Measurements from ENCODE around the gene FBXW4.

Gene FBXW4

DNA sequence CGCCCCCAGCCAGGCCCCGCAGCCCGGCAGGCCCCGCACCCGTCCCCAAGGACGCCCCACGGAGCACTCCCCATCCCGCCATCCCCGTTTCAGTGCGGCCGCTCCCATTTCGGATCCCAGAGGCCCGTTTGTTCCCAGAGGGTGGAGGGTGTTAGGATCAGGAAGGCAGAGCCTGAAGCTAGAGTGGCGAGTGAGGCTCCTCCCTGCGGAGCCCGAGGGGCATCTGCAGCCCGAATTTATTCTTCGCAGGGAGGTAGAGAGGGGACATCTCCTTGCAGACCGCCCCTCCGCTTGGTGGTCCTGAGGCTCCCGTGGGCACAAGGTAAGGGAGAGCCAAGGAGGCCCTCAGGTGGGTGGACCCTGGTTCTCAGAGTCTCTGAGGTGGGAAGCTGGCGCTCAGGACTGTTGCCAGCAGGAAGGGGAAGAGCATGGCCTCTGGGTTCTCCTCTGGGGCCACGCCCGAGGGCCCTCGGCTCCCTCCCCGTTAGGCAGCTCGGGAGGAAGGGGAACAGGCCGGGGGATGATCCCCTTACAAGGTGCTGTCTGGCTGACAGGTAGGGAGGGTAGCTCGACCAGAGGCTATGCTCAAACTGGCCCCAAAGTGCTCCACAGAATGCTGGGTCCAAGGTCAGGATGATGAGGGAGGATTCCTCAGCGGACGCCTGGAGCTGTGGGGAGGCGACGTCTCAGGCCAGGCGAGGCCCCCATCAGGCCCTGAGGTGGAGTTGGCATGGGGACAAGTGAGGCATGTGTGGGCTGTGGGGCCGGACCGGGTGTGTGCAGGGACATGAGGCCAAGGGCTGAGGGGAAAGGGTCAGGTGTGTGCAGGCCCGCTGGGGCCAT, 124.3 kb downstream of the FBXW4 start:
- Mint-ChIP-seq H3K36me3 (ENCODE audit: low read depth) (no peaks in the 10 kb centered on the region), H3K27me3 (peaks cover 48% of the 10 kb centered on the region), H3K4me3 (peak overlapping the region; percentile 74), H3K4me1 (ENCODE audit: low read depth) (peaks cover 22% of the 10 kb centered on the region), H3K27ac (no peak overlapping the region), H3K9me3 (no peaks in the 10 kb centered on the region)
- no peak for DNase-seq

GRCh38 chr10:101569622-101570427, 125.1 kb downstream of the FBXW4 start:
- DNase-seq, result peak; percentile 92
- Mint-ChIP-seq H3K27ac (no peak overlapping the region), H3K36me3 (ENCODE audit: low read depth) (no peaks in the 10 kb centered on the region), H3K9me3 (no peaks in the 10 kb centered on the region), H3K4me1 (ENCODE audit: low read depth) (peaks cover 22% of the 10 kb centered on the region), H3K27me3 (peaks cover 56% of the 10 kb centered on the region), H3K4me3 (peak overlapping the region; percentile 74)

DNA sequence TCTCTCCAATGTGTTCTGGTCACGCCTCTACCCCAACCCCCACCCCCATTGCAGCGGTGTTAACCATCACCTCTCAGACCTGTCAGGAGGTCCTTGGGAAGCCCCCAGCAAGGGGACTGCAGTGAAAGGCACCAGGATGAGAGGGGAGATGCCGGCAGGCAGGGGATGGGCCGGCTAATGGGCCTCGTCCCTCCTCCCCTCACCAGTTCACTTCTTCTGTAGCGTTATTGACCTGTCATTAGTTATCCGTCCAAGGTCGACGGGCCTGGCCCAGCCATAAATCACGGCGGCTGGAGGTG, 125.7 kb downstream of the FBXW4 start:
- Mint-ChIP-seq H3K9me3 (no peaks in the 10 kb centered on the region), H3K4me1 (ENCODE audit: low read depth) (peaks cover 22% of the 10 kb centered on the region), H3K36me3 (ENCODE audit: low read depth) (no peaks in the 10 kb centered on the region), H3K27me3 (peaks cover 59% of the 10 kb centered on the region), H3K4me3 (peak overlapping the region; percentile 74), H3K27ac (no peak overlapping the region)
- no peak for DNase-seq

DNA sequence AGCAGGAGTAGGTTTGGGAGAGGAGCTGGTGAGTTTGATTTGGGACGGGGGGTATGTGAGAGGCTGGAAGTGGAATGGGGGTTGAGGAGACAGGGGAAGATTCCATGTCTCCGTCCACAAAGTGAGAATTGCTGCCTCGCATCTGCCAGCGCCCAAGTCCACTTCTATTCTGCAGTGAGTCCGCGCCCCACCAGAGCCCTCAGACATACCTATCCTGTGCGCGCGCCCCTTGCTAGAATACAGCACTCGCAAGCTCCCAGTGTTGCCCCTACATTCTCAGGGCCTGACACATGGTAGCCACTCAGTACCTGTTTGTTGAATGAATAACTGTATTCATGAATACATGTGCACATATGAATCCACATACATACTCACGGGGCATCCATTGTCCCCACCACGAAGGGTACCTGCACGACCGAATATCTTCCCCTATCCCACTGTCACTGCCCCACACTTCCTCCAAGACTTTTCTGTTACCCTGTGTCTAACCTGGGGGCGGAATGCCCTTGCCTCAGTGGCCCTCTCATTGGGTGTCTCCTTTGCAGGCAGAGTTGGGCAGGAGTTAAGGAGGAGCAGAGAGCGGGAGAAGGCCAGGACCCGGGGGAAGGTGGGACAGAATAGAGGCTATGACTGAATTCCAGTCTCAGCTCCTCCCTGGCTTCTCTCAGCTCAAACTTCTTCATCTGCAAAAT, 126.8 kb downstream of the FBXW4 start:
- DNase-seq, result no peak
- Mint-ChIP-seq H3K27ac (no peak overlapping the region), H3K4me3 (no peak overlapping the region), H3K9me3 (no peaks in the 10 kb centered on the region), H3K36me3 (ENCODE audit: low read depth) (no peaks in the 10 kb centered on the region), H3K27me3 (peaks cover 69% of the 10 kb centered on the region), H3K4me1 (ENCODE audit: low read depth) (peaks cover 22% of the 10 kb centered on the region)

DNA sequence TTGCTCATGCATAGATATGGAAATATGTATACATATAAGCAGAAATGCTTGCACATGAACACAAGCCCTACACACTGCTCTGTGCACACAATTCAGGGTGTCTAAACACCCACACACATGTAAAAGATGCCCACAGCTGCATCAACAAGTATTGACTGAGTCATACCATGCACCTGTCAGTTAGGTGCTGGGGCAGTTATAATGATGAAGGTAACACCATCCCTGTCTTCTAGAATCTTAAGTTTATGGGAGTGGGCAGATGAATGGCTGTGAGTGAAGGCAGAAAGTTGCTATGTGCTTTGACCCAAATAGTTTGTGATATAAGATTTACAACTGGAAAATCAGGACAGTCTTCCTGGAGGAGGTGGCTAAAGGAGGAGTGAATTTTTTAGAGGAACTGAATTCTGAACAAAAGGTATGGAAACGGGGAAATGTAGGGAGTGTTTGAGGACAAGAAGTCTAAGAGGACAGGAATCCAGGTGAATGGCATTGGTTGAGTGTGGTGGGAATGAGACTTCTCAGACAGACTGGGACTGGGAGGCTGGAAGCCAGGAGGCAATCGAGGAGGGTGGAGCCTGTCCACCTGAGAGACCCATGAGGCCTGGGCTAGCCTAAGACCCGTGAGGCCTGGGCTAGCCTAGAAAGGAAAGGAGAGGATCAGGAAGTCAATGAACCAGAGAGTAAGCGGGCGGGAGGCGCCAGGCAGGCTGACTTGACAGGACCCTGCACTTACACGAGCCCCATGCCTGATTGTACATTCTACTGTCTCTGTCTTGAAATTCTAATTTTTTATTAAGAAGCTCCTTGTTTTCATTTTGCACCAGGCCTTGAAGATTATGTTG, 127.6 kb downstream of the FBXW4 start:
- peaks cover 22% of the 10 kb centered on the region for H3K4me1 Mint-ChIP-seq (ENCODE audit: low read depth)
- no peak for DNase-seq
- H3K27ac Mint-ChIP-seq, result no peak overlapping the region
- H3K9me3 Mint-ChIP-seq, result no peaks in the 10 kb centered on the region
- H3K36me3 Mint-ChIP-seq (ENCODE audit: low read depth), result no peaks in the 10 kb centered on the region
- H3K27me3 Mint-ChIP-seq, result peaks cover 73% of the 10 kb centered on the region
- no peak overlapping the region for H3K4me3 Mint-ChIP-seq

- H3K27me3 Mint-ChIP-seq, result peaks cover 73% of the 10 kb centered on the region
- no peak for DNase-seq
- H3K36me3 Mint-ChIP-seq (ENCODE audit: low read depth), result no peaks in the 10 kb centered on the region
- H3K4me3 Mint-ChIP-seq, result no peak overlapping the region
- H3K9me3 Mint-ChIP-seq, result no peaks in the 10 kb centered on the region
- H3K27ac Mint-ChIP-seq, result no peak overlapping the region
- peaks cover 22% of the 10 kb centered on the region for H3K4me1 Mint-ChIP-seq (ENCODE audit: low read depth)
Measured at GRCh38 chr10:101566333-101567164, 128.4 kb downstream of the FBXW4 start.

GRCh38 chr10:101565936-101566332, 129.0 kb downstream of the FBXW4 start:
- Mint-ChIP-seq H3K4me3 (no peak overlapping the region), H3K27me3 (peaks cover 71% of the 10 kb centered on the region), H3K9me3 (no peaks in the 10 kb centered on the region), H3K4me1 (ENCODE audit: low read depth) (peaks cover 20% of the 10 kb centered on the region), H3K36me3 (ENCODE audit: low read depth) (no peaks in the 10 kb centered on the region), H3K27ac (no peak overlapping the region)
- DNase-seq, result no peak

DNA sequence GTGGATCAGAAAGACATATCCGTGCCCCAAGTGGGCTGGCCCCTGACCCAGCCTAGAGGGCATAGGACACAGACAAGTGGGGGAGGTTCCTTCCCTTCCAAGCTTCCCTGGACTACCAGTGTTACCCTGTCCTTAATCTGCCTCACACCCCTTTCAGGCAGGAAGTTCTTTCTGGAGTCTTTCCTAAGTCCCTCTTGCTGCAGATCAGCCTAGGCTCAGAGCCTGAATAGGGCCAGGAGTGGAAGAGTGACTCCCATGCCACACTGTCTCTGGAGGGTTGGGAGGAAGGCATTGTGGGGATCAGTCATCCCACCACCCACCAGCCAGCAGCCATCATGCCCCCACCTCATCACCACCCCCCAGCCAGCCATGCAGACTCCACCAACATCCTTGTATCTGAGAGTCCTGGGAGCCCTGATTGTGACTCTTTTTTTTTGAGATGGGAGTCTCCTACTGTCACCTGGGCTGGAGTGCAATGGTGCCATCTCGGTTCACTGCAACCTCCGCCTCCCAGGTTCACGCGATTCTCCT, 129.5 kb downstream of the FBXW4 start:
- H3K27me3 Mint-ChIP-seq, result peaks cover 66% of the 10 kb centered on the region
- no peak overlapping the region for H3K4me3 Mint-ChIP-seq
- no peak overlapping the region for H3K27ac Mint-ChIP-seq
- DNase-seq, result no peak
- H3K4me1 Mint-ChIP-seq (ENCODE audit: low read depth), result peaks cover 16% of the 10 kb centered on the region
- no peaks in the 10 kb centered on the region for H3K36me3 Mint-ChIP-seq (ENCODE audit: low read depth)
- no peaks in the 10 kb centered on the region for H3K9me3 Mint-ChIP-seq

- Mint-ChIP-seq H3K27me3 (peaks cover 62% of the 10 kb centered on the region), H3K36me3 (ENCODE audit: low read depth) (no peaks in the 10 kb centered on the region), H3K9me3 (no peaks in the 10 kb centered on the region), H3K4me3 (no peak overlapping the region), H3K27ac (no peak overlapping the region), H3K4me1 (ENCODE audit: low read depth) (peaks cover 11% of the 10 kb centered on the region)
- no peak for DNase-seq
Measured at GRCh38 chr10:101564490-101564991, 130.4 kb downstream of the FBXW4 start.

- DNase-seq, result no peak
- Mint-ChIP-seq H3K27me3 (peaks cover 52% of the 10 kb centered on the region), H3K4me1 (ENCODE audit: low read depth) (peaks cover 16% of the 10 kb centered on the region), H3K9me3 (no peaks in the 10 kb centered on the region), H3K4me3 (no peak overlapping the region), H3K36me3 (ENCODE audit: low read depth) (no peaks in the 10 kb centered on the region), H3K27ac (no peak overlapping the region)
Measured at GRCh38 chr10:101563497-101564040, 131.4 kb downstream of the FBXW4 start.

GRCh38 chr10:101563007-101563406, 132.0 kb downstream of the FBXW4 start:
- H3K27ac Mint-ChIP-seq, result no peak overlapping the region
- H3K36me3 Mint-ChIP-seq (ENCODE audit: low read depth), result no peaks in the 10 kb centered on the region
- H3K9me3 Mint-ChIP-seq, result no peaks in the 10 kb centered on the region
- no peak for DNase-seq
- peaks cover 46% of the 10 kb centered on the region for H3K27me3 Mint-ChIP-seq
- peaks cover 22% of the 10 kb centered on the region for H3K4me1 Mint-ChIP-seq (ENCODE audit: low read depth)
- no peak overlapping the region for H3K4me3 Mint-ChIP-seq

DNA sequence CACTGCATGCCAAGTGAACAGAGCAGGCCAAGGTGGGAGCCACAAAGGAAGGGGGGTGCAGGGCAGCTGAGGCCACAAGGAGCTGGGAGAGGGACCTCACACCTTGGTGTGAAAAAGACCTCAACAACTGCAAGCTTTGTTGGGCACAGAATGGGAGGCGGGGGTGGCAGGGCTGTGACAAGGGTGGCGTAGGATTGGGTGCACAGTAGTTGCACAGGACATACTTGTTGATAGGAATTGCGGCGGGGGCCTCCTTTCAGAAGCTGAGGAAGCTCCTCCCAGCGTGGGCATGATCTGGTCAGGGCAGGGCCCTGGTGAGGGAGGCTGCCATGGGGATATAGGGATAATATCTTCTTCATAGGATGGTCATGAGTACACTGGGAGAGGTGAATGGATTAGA, 132.7 kb downstream of the FBXW4 start:
- H3K9me3 Mint-ChIP-seq, result no peaks in the 10 kb centered on the region
- no peak overlapping the region for H3K4me3 Mint-ChIP-seq
- no peaks in the 10 kb centered on the region for H3K36me3 Mint-ChIP-seq (ENCODE audit: low read depth)
- peaks cover 24% of the 10 kb centered on the region for H3K4me1 Mint-ChIP-seq (ENCODE audit: low read depth)
- peaks cover 39% of the 10 kb centered on the region for H3K27me3 Mint-ChIP-seq
- H3K27ac Mint-ChIP-seq, result no peak overlapping the region
- no peak for DNase-seq

All from activated T-cell treated with anti-CD3 and anti-CD28 coated beads, Interleukin-2, amount 50 U/mL, for 24 hours (primary cell).